NCI-H524 (cell line): ENCODE results near the gene PLPPR3.

Source experiments
- DNase-seq, 2 experiments: peaks; one replicate each; lab custom pipeline; 2025; lab: John Stamatoyannopoulos, UW

Gene PLPPR3

GRCh38 chr19:810077-810855, 11.5 kb downstream of the PLPPR3 start:
- DNase-seq, result no peak

- DNase-seq, result no peak
Measured at GRCh38 chr19:808423-808775, 13.4 kb downstream of the PLPPR3 start.

GRCh38 chr19:807627-808422, 13.9 kb downstream of the PLPPR3 start:
- DNase-seq, result no peak

GRCh38 chr19:806815-807421, 14.8 kb downstream of the PLPPR3 start:
- DNase-seq, result no peak

- DNase-seq, result no peak
Measured at GRCh38 chr19:805600-806550, 15.9 kb downstream of the PLPPR3 start.

GRCh38 chr19:805166-805551, 16.6 kb downstream of the PLPPR3 start:
- DNase-seq, result no peak

GRCh38 chr19:804419-805165, 17.2 kb downstream of the PLPPR3 start:
- DNase-seq, result no peak

GRCh38 chr19:803686-804418, 17.9 kb downstream of the PLPPR3 start:
- no peak for DNase-seq

- DNase-seq, result no peak
Measured at GRCh38 chr19:803099-803561, 18.6 kb downstream of the PLPPR3 start.

GRCh38 chr19:802498-803098, 19.2 kb downstream of the PLPPR3 start:
- DNase-seq, result no peak

- no peak for DNase-seq
Measured at GRCh38 chr19:801861-802497, 19.8 kb downstream of the PLPPR3 start.

GRCh38 chr19:801030-801860, 20.5 kb downstream of the PLPPR3 start:
- no peak for DNase-seq

GRCh38 chr19:800360-801029, 21.3 kb downstream of the PLPPR3 start:
- DNase-seq, result no peak

GRCh38 chr19:799076-799881, 22.5 kb downstream of the PLPPR3 start:
- peak in 1 of 2 experiments; percentile 36 for DNase-seq

GRCh38 chr19:798415-799075, 23.2 kb downstream of the PLPPR3 start:
- DNase-seq, result no peak
